Measurements from ENCODE around the gene GLCE. TPM values are rescaled to one million over a fixed set of nuclear protein-coding genes. Genes with fewer than 3 reads are reported as not detected.

GLCE gene
- total RNA-seq, 1 experiment from 2014 or later, result 12.5 TPM

DNA sequence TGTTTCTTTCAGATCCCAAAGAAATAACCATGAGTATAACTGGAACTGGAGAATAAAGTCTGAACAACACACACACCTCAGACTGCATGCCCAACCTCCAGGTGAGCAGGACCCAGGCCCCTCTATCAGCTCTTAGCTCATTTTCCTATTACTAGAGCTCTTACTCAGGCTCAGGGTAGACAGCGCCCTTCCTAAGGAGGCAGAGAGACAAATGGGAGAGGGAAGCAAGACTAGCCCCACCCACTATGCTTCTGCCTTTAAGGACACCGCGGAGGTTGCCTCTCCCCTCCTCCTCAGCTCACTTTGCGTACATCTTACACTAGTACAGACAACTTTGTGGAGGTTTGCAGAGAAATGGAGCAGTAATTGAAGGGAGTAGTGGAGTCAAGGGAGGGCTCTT lies 44.0 kb upstream of the GLCE start:
- Mint-ChIP-seq H3K27me3 (ENCODE audit: low read depth) (peaks cover 84% of the 10 kb centered on the region), H3K4me1 (peaks cover 71% of the 10 kb centered on the region), H3K4me3 (peak overlapping the region; percentile 23; the same call in 1 of the 2 replicates), H3K9me3 (no peaks in the 10 kb centered on the region), H3K27ac (no peak overlapping the region), H3K36me3 (no peaks in the 10 kb centered on the region)
- ChIA-PET POLR2A (no interaction called here), CTCF (interaction anchor here (0.6 to 1.5 kb wide), 3 partner anchors 9 to 119 kb away, joined by 5 to 9 read pairs (median 5); no protein-coding TSS in a partner anchor)
- peak; percentile 58 for ATAC-seq
- DNase-seq (ENCODE audit: low spot score), result no peak
- TF ChIP-seq FOXP1 (CRISPR knock-in tag; IDR thresholded peaks at IDR 0.05; ENCODE audit: borderline replicate concordance), result no peak
- no peak for TF ChIP-seq KAT7 (CRISPR knock-in tag; IDR thresholded peaks at IDR 0.05; ENCODE audit: borderline replicate concordance)
- TF ChIP-seq PRRX2 (CRISPR knock-in tag; IDR thresholded peaks at IDR 0.05), result no peak
- TF ChIP-seq GABPB1 (CRISPR knock-in tag; IDR thresholded peaks at IDR 0.05), result no peak
- TF ChIP-seq, protein P1, sequence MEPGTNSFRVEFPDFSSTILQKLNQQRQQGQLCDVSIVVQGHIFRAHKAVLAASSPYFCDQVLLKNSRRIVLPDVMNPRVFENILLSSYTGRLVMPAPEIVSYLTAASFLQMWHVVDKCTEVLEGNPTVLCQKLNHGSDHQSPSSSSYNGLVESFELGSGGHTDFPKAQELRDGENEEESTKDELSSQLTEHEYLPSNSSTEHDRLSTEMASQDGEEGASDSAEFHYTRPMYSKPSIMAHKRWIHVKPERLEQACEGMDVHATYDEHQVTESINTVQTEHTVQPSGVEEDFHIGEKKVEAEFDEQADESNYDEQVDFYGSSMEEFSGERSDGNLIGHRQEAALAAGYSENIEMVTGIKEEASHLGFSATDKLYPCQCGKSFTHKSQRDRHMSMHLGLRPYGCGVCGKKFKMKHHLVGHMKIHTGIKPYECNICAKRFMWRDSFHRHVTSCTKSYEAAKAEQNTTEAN (CRISPR knock-in tag; IDR thresholded peaks at IDR 0.05), result no peak
- TF ChIP-seq, protein P2, sequence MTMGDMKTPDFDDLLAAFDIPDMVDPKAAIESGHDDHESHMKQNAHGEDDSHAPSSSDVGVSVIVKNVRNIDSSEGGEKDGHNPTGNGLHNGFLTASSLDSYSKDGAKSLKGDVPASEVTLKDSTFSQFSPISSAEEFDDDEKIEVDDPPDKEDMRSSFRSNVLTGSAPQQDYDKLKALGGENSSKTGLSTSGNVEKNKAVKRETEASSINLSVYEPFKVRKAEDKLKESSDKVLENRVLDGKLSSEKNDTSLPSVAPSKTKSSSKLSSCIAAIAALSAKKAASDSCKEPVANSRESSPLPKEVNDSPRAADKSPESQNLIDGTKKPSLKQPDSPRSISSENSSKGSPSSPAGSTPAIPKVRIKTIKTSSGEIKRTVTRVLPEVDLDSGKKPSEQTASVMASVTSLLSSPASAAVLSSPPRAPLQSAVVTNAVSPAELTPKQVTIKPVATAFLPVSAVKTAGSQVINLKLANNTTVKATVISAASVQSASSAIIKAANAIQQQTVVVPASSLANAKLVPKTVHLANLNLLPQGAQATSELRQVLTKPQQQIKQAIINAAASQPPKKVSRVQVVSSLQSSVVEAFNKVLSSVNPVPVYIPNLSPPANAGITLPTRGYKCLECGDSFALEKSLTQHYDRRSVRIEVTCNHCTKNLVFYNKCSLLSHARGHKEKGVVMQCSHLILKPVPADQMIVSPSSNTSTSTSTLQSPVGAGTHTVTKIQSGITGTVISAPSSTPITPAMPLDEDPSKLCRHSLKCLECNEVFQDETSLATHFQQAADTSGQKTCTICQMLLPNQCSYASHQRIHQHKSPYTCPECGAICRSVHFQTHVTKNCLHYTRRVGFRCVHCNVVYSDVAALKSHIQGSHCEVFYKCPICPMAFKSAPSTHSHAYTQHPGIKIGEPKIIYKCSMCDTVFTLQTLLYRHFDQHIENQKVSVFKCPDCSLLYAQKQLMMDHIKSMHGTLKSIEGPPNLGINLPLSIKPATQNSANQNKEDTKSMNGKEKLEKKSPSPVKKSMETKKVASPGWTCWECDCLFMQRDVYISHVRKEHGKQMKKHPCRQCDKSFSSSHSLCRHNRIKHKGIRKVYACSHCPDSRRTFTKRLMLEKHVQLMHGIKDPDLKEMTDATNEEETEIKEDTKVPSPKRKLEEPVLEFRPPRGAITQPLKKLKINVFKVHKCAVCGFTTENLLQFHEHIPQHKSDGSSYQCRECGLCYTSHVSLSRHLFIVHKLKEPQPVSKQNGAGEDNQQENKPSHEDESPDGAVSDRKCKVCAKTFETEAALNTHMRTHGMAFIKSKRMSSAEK (CRISPR knock-in tag; IDR thresholded peaks at IDR 0.05; ENCODE audit: borderline replicate concordance), result no peak
- no peak for TF ChIP-seq NFYB (CRISPR knock-in tag; conservative IDR thresholded peaks at IDR 0.05; ENCODE audit: low read depth)

DNA sequence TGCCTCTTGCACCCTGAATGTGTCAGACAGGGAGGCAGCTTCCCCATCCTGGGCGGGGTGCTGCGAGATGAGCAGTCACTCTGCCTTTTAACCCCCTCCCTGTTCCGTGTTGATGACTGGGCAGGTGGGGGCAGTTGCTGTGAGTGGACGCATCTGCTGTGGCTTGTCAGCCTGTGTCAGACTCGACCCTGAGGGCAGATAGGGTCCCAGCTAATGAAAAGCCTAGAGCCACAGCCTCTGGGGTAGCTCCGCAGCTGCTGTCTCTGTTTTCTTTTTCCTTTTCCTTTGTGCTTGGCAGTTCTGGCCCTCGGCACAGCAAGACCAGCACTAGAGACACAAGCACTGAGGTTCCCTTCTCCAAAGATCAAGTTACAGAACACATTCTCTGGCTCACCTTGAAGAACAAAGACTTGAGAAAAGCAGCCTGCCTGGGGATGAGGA lies 43.0 kb upstream of the GLCE start:
- ATAC-seq (peak; percentile 79), DNase-seq (ENCODE audit: low spot score) (peak; percentile 49)
- ChIA-PET CTCF (interaction anchor here (0.5 to 1.5 kb wide), 8 partner anchors 9 to 139 kb away, joined by 3 to 9 read pairs (median 4); no protein-coding TSS in a partner anchor), POLR2A (no interaction called here)
- Mint-ChIP-seq H3K4me3 (peak overlapping the region; percentile 47), H3K27me3 (ENCODE audit: low read depth) (peaks cover 91% of the 10 kb centered on the region), H3K36me3 (no peaks in the 10 kb centered on the region), H3K27ac (peak overlapping the region; percentile 52; the same call in 1 of the 2 replicates), H3K9me3 (no peaks in the 10 kb centered on the region), H3K4me1 (peaks cover 76% of the 10 kb centered on the region)
- TF ChIP-seq NR3C1 (CRISPR knock-in tag; conservative IDR thresholded peaks at IDR 0.05; ENCODE audit: low read depth) (no peak), SP1 (CRISPR knock-in tag; conservative IDR thresholded peaks at IDR 0.05) (0 out of 2 replicates have a peak, but pooled peaks have one; percentile 12), ATF1 (CRISPR knock-in tag; IDR thresholded peaks at IDR 0.05) (no peak), ZNF263 (CRISPR knock-in tag; IDR thresholded peaks at IDR 0.05; ENCODE audit: low read depth) (no peak), NFE2L1 (CRISPR knock-in tag; IDR thresholded peaks at IDR 0.05) (no peak), JUN (CRISPR knock-in tag; IDR thresholded peaks at IDR 0.05) (no peak), SOX15 (CRISPR knock-in tag; IDR thresholded peaks at IDR 0.05) (no peak), FOXK1 (CRISPR knock-in tag; IDR thresholded peaks at IDR 0.05) (no peak), ZNF121 (CRISPR knock-in tag; IDR thresholded peaks at IDR 0.05) (0 out of 2 replicates have a peak, but pooled peaks have one; percentile 36), SMAD3 (CRISPR knock-in tag; IDR thresholded peaks at IDR 0.05; ENCODE audit: borderline replicate concordance) (no peak)
- TF ChIP-seq, protein P3, sequence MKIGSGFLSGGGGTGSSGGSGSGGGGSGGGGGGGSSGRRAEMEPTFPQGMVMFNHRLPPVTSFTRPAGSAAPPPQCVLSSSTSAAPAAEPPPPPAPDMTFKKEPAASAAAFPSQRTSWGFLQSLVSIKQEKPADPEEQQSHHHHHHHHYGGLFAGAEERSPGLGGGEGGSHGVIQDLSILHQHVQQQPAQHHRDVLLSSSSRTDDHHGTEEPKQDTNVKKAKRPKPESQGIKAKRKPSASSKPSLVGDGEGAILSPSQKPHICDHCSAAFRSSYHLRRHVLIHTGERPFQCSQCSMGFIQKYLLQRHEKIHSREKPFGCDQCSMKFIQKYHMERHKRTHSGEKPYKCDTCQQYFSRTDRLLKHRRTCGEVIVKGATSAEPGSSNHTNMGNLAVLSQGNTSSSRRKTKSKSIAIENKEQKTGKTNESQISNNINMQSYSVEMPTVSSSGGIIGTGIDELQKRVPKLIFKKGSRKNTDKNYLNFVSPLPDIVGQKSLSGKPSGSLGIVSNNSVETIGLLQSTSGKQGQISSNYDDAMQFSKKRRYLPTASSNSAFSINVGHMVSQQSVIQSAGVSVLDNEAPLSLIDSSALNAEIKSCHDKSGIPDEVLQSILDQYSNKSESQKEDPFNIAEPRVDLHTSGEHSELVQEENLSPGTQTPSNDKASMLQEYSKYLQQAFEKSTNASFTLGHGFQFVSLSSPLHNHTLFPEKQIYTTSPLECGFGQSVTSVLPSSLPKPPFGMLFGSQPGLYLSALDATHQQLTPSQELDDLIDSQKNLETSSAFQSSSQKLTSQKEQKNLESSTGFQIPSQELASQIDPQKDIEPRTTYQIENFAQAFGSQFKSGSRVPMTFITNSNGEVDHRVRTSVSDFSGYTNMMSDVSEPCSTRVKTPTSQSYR (CRISPR knock-in tag; IDR thresholded peaks at IDR 0.05), result no peak
- TF ChIP-seq, protein P4, sequence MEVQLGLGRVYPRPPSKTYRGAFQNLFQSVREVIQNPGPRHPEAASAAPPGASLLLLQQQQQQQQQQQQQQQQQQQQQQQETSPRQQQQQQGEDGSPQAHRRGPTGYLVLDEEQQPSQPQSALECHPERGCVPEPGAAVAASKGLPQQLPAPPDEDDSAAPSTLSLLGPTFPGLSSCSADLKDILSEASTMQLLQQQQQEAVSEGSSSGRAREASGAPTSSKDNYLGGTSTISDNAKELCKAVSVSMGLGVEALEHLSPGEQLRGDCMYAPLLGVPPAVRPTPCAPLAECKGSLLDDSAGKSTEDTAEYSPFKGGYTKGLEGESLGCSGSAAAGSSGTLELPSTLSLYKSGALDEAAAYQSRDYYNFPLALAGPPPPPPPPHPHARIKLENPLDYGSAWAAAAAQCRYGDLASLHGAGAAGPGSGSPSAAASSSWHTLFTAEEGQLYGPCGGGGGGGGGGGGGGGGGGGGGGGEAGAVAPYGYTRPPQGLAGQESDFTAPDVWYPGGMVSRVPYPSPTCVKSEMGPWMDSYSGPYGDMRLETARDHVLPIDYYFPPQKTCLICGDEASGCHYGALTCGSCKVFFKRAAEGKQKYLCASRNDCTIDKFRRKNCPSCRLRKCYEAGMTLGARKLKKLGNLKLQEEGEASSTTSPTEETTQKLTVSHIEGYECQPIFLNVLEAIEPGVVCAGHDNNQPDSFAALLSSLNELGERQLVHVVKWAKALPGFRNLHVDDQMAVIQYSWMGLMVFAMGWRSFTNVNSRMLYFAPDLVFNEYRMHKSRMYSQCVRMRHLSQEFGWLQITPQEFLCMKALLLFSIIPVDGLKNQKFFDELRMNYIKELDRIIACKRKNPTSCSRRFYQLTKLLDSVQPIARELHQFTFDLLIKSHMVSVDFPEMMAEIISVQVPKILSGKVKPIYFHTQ (CRISPR knock-in tag; IDR thresholded peaks at IDR 0.05), result no peak
- TF ChIP-seq, protein P5, sequence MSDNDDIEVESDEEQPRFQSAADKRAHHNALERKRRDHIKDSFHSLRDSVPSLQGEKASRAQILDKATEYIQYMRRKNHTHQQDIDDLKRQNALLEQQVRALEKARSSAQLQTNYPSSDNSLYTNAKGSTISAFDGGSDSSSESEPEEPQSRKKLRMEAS (CRISPR knock-in tag; IDR thresholded peaks at IDR 0.05), result 0 out of 2 replicates have a peak, but pooled peaks have one; percentile 31

Measured in WTC11 (cell line).